ENCODE results near the gene PFDN6.

DNA sequence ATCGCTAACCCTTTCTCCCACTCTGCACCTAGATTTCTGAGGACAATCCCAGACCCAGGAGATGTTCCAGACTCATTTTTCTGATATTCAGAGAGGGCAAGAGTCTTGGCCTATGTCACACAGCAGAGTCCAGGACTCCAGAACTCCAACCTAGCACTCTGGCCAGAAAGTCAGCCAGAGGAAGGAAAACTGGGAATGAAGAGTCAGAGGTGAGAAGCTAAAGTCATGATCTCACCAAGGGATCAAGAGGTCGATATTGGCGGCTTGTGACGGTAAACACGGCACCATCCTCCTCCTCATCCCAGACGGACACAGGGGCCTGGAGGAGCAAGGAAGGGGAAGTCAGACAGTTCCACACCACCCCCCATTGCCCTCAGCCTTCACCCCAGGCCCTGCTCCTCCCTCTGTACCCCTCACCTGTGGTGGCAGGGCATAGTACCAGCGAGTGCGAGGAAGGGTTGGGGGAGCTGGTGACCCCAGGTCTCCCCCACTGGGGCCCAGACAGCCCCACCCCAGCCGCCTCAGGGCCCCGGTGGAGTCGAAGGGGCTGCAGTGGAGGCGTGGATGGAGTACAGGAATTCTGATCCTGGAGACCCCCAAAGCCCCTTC is 7.5 kb downstream of the PFDN6 start:
- TF ChIP-seq POLR2A (IDR thresholded peaks at IDR 0.05) (no peak), CTCF (IDR thresholded peaks at IDR 0.05) (no peak)

All from right lobe of liver (tissue), 4 donors.